GM12872 (cell line): ENCODE results near the gene ABCC6.

Experiments
- CTCF ChIP-seq: IDR thresholded peaks from 3 replicates; pipeline ENCODE4 v1.5.1; 2011; ENCODE audit warnings: low read depth, mild to moderate bottlenecking, low read length, moderate library complexity; ENCODE audit not compliant: insufficient read depth

The ABCC6 gene

GRCh38 chr16:16139061-16139460, 84.2 kb downstream of the ABCC6 start:
- TF ChIP-seq CTCF, result no peak

GRCh38 chr16:16138034-16138635, 85.2 kb downstream of the ABCC6 start:
- TF ChIP-seq CTCF, result no peak

- TF ChIP-seq CTCF, result no peak
Measured at GRCh38 chr16:16137110-16137509, 86.2 kb downstream of the ABCC6 start.

- TF ChIP-seq CTCF, result no peak
Measured at GRCh38 chr16:16136588-16136987, 86.7 kb downstream of the ABCC6 start.

- no peak for TF ChIP-seq CTCF
Measured at GRCh38 chr16:16133943-16134604, 89.2 kb downstream of the ABCC6 start.

GRCh38 chr16:16131659-16132058, 91.6 kb downstream of the ABCC6 start:
- TF ChIP-seq CTCF, result no peak

GRCh38 chr16:16131204-16131603, 92.1 kb downstream of the ABCC6 start:
- no peak for TF ChIP-seq CTCF
